ENCODE measurements around the gene WDR87.

DNA sequence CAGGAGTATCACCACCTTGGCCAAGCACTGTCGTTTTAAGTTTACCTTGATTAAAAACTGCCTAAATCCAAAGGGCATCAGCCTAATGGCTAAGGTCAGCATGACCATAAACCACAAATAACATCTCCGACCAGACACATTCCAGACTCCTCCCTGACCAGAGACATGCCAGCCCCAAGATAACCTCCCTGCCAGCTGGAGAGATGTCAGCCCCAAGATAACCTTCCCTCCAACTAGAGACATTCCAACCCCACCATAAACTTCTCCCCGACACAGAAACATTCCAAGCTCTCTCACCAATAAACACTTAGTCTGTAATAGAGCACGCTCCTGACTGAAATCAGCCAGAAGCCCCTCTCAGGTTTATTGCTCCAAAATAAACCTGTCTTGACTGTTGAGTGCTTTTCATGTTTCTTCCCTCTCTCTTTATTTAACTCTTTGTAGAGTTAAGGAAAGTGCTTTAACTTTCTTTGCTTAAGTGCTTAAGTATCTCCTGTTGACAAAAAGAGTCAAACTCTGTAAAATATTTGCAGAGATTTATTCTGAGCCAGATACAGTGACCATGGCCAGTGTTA, 36.5 kb downstream of the WDR87 start:
- TF ChIP-seq POLR2A (IDR thresholded peaks at IDR 0.05; ENCODE audit: low read depth, low read length) (no peak), TAF1 (IDR thresholded peaks at IDR 0.05; ENCODE audit: borderline replicate concordance, low read depth, low read length) (no peak), POLR2AphosphoS5 (IDR thresholded peaks at IDR 0.05; ENCODE audit: low read depth, low read length) (no peak)
